Right cardiac atrium (tissue), 5 donors: ENCODE results near the gene ZBTB7B. TPM values are rescaled to one million over a fixed set of nuclear protein-coding genes. Genes with fewer than 3 reads are reported as not detected.

Experiments
- ATAC-seq, 2 donors: fragments of 200-7000 bp; cut with Tn5 transposase; one replicate each; pipeline versions ENCODE4 v1.8.0 to v1.9.1; 2020; ENCODE audit warnings: moderate library complexity in 2 of 2, mild to moderate bottlenecking in 1 of 2
- DNase-seq, 3 donors: peaks; one replicate each; pipeline ENCODE4 v3.0.0-alpha.2; 2020
- H3K27ac ChIP-seq: one replicate; pipeline ENCODE4 v1.5.1; 2013; ENCODE audit warnings: mild to moderate bottlenecking, low read length, control low read depth, moderate library complexity
- H3K27me3 ChIP-seq: one replicate; pipeline ENCODE4 v1.6.1; 2013; ENCODE audit not compliant: control insufficient read depth, insufficient read depth
- H3K4me1 ChIP-seq: one replicate; pipeline ENCODE4 v1.6.1; 2013; ENCODE audit warnings: low read length; ENCODE audit not compliant: control insufficient read depth, insufficient read depth
- H3K4me3 ChIP-seq: one replicate; pipeline ENCODE4 v1.5.1; 2013; ENCODE audit warnings: low read length, control low read depth
- H3K9me3 ChIP-seq: one replicate; pipeline ENCODE4 v1.6.1; 2013; ENCODE audit warnings: low read length; ENCODE audit not compliant: control insufficient read depth
- WGBS: extraction: QIAGEN DNeasy Blood & Tissue Kit; methylation state at CpG from one replicate; pipeline ENCODE4 v1.1.7; 2013; 5-methylcytosine and 5-hydroxymethylcytosine counted together
- intact Hi-C, 4 donors: fragments of 100-400 bp; cut with DNase I; formaldehyde crosslinking; loops; one replicate each; pipeline versions ENCODE4 v1.11.0 to v1.14.0; 2022 to 2023
- polyA plus RNA-seq: library from polyadenylated mRNA; stranded (reverse); fragments of 200-250 nt; gene quantifications from one replicate; pipeline ENCODE4 v1.2.3, GENCODE V29; 2013
- total RNA-seq, 4 donors: library from RNA; stranded (reverse); fragmentation: NEBNext Ultra II Directional; extraction: Animal tissue kit (Norgen Biotek cat#: 25700); gene quantifications; one replicate each; pipeline ENCODE4 v1.2.1, GENCODE V29; 2021
- donor health status: healthy with polysubstance abuse.
- donor health status: DM: no; HTN: yes; CAD: no.
- donor health status: DM: no; HTN: no; CAD: no.
- donor health status: DM: no; HTN: yes; CAD: no; lungs with severe emphysema.
- donor health status: DM: yes; HTN: yes; CAD: no.

The ZBTB7B gene
- total and polyA plus RNA-seq, 5 donors: 40.3 to 66.6 (median 50.7) TPM

DNA sequence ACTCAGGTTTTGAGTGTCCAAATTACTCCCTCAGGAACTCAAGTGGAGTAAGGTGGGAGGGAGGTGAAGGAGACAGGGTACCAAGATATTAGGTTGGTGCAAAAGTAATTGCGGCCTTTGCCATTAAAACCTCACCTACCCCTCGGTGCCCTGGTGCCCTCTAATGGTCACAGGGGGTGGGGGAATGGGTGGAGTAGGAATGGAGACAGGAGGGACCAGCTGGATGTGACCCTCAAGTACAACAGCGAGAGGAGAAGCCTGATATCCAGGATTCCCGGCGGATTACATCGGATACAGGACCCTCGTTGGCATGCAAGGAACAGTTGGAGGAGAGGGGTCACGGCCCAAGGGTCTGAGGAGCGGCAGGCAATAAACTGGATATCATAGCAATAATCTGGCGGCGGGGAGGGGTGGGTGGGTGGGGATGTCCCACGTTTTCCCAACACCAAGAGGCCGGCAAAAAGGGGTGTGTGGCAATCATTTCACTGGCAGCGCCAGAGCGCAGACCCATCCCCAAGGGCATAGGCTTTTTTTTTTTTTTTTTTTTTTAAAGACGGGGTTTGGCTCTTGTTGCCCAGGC lies 4.3 kb upstream of the ZBTB7B start:
- DNase-seq: peak in 2 of 3 donors; percentile 23 to 52
- Histone ChIP-seq H3K9me3 (no peaks in the 10 kb centered on the region), H3K4me1 (peaks cover 5% of the 10 kb centered on the region), H3K27ac (no peak overlapping the region), H3K27me3 (no peaks in the 10 kb centered on the region), H3K4me3 (no peak overlapping the region)
- intact Hi-C loops: no loop called here
- WGBS: 76% methylated on average over 16 of the region's 16 CpGs
- no peak for ATAC-seq

- no peaks in the 10 kb centered on the region for H3K27me3 ChIP-seq
- intact Hi-C loops: no loop called here
- H3K9me3 ChIP-seq: no peaks in the 10 kb centered on the region
- H3K4me3 ChIP-seq: peak overlapping the region; percentile 87
- H3K4me1 ChIP-seq: peaks cover 5% of the 10 kb centered on the region
- no peak for ATAC-seq
- peak; percentile 76 to 89 (median 89) for DNase-seq
- H3K27ac ChIP-seq: peak overlapping the region; percentile 30
- 11% methylated on average over 40 of the region's 40 CpGs for WGBS
These were observed 3.6 kb upstream of the ZBTB7B start for GRCh38 chr1:154998818-154999570.

- WGBS: 1% methylated on average over 50 of the region's 50 CpGs
- ATAC-seq (no peak), DNase-seq (peak; percentile 27 to 71 (median 58))
- H3K4me1 ChIP-seq: peaks cover 11% of the 10 kb centered on the region
- H3K27me3 ChIP-seq: no peaks in the 10 kb centered on the region
- peak overlapping the region; percentile 87 for H3K4me3 ChIP-seq
- H3K9me3 ChIP-seq: no peaks in the 10 kb centered on the region
- H3K27ac ChIP-seq: peak overlapping the region; percentile 90
- intact Hi-C loops: no loop called here
These were observed 2.8 kb upstream of the ZBTB7B start for GRCh38 chr1:154999571-155000410.

DNA sequence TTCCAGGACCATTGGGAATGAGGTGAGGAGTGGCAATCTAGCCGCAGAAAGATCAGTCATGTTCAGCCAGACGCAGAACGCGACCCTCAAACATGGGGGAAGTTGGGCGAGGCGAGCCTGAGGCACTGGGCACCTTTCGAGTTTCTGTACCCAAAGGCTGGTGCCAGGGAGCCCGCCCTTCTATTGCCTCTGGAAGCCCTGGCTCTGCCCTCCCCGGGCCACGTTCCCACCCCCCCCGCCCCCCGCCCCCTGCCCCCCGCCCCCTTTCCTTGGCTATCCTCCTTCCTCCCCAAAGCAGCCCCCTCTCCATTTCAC lies 2.2 kb upstream of the ZBTB7B start:
- DNase-seq: peak; percentile 38 to 80 (median 76)
- intact Hi-C loops: no loop called here
- no peak for ATAC-seq
- Histone ChIP-seq H3K4me1 (peaks cover 13% of the 10 kb centered on the region), H3K4me3 (peak overlapping the region; percentile 87), H3K27ac (peak overlapping the region; percentile 90), H3K27me3 (no peaks in the 10 kb centered on the region), H3K9me3 (no peaks in the 10 kb centered on the region)
- WGBS: 0% methylated on average over 13 of the region's 13 CpGs

GRCh38 chr1:155000726-155001424 lies 1.7 kb upstream of the ZBTB7B start:
- DNase-seq: peak; percentile 89 to 95 (median 93)
- peak overlapping the region; percentile 73 for H3K27ac ChIP-seq
- no peaks in the 10 kb centered on the region for H3K27me3 ChIP-seq
- H3K4me3 ChIP-seq: peak overlapping the region; percentile 87
- H3K4me1 ChIP-seq: peaks cover 14% of the 10 kb centered on the region
- intact Hi-C loops: no loop called here
- WGBS: under 1% methylated on average over 43 of the region's 43 CpGs
- no peaks in the 10 kb centered on the region for H3K9me3 ChIP-seq
- ATAC-seq: peak; percentile 65 to 71

DNA sequence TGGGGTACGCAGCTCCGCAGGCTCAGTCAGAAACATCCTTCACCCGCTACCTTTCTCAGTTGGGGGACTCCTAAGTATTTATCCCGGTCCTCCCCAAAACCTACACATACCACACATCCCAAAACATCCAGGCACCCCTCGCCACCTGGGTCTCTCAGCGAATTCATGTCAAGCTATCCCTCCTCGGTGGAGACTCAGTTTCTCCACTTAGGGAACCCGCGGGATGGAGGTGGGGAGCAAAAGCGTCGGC lies 1.3 kb upstream of the ZBTB7B start:
- intact Hi-C loops: no loop called here
- Histone ChIP-seq H3K9me3 (no peaks in the 10 kb centered on the region), H3K4me3 (peak overlapping the region; percentile 87), H3K27ac (peak overlapping the region; percentile 73), H3K4me1 (peaks cover 19% of the 10 kb centered on the region), H3K27me3 (no peaks in the 10 kb centered on the region)
- under 1% methylated on average over 11 of the region's 11 CpGs for WGBS
- no peak for DNase-seq
- ATAC-seq: no peak

DNA sequence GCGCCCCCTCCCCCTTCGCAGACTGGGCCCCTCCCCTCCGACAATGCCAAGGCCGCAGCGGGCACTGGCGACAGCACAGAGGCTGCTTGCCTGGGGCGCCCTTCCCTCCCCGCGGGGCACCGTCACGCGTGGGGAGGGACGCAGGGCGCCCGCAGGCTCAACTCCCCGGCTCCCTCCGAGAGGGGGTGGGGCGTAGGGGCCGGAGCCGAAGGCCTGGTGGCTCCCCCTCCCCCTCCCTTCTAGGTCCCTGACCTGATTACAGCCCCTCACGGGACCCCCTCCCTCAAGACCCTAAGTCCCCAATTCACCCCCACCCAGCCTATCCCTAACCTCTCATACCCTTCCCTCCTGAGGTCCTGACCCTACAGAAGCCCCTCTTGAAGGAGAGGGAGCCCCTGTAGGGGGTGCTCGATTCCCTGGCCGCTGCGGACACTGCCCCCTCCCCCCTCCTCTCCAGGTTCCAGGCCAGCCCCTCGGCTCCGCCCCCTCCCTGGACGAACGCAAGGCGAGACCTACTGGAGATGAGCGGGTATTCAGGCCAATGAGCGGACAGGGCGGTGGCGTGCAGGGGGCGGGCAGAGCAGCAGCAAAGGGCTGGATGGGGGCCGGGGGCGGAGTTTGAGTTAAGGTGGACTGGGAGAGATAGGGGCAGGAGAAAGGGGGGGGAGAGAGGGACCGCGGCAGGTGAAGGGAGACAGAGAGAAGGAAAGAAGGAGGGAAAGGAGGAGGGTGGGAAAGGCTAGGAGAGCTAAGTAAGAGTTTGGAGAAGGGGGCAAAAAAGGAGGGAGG lies 733 bp upstream of the ZBTB7B start:
- Histone ChIP-seq H3K27me3 (no peaks in the 10 kb centered on the region), H3K4me3 (peak overlapping the region; percentile 87), H3K27ac (peak overlapping the region; percentile 95), H3K4me1 (peaks cover 23% of the 10 kb centered on the region), H3K9me3 (no peaks in the 10 kb centered on the region)
- under 1% methylated on average over 33 of the region's 38 CpGs for whole genome bisulfite sequencing
- intact Hi-C loops: no loop called here
- ATAC-seq (peak; percentile 89), DNase-seq (peak; percentile 100)

GRCh38 chr1:155003227-155003765 lies 694 bp downstream of the ZBTB7B start:
- peaks cover 23% of the 10 kb centered on the region for H3K4me1 ChIP-seq
- no peaks in the 10 kb centered on the region for H3K9me3 ChIP-seq
- under 1% methylated on average over 37 of the region's 37 CpGs for WGBS
- peak overlapping the region; percentile 87 for H3K4me3 ChIP-seq
- ATAC-seq (no peak), DNase-seq (peak in 2 of 3 donors; percentile 72 to 77)
- H3K27me3 ChIP-seq: no peaks in the 10 kb centered on the region
- H3K27ac ChIP-seq: peak overlapping the region; percentile 98
- intact Hi-C loops: no loop called here

DNA sequence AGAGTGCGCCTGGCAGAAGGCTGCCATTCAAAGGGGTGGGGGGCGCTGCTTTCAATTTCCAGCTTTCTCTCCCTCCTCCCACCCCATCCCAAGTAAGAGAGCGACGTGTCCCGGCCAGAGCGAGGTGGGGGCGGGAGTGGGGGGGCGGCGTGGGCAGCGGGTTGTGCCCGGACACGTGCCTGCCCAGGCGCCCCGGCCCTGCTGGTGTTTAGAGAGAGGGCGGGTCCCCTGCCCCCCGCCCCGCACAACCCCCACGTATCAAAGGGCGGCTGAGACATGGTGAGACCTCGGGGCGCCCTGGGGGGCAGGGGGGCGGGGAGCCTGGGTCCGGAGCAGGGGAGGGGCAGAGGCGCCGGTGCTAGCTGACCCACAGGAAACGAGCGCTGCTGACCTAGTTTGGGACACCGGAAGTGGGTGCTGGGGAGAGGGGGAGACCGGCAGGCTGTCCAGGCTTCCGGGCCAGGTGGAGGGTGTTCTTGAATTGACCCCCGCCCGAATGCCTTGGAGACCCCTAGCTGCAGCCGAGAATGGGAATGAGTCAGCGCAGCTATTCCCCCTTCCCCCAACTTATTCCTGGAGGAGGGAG lies 1.3 kb downstream of the ZBTB7B start:
- intact Hi-C loops: no loop called here
- under 1% methylated on average over 34 of the region's 34 CpGs for WGBS
- Histone ChIP-seq H3K4me1 (peaks cover 22% of the 10 kb centered on the region), H3K27me3 (no peaks in the 10 kb centered on the region), H3K27ac (peak overlapping the region; percentile 98), H3K4me3 (peak overlapping the region; percentile 87), H3K9me3 (no peaks in the 10 kb centered on the region)
- ATAC-seq (peak; percentile 1 to 17), DNase-seq (peak; percentile 83 to 91 (median 90))
